Prostate gland (tissue), 2 donors: Measurements from ENCODE around the gene SPTB.

Experiments
- CTCF ChIP-seq, 4 experiments: fragments of 200-600 bp in 2 of 4; fragments of 450-650 bp in 2 of 4; sonication (generic) in 2 of 4; IDR thresholded peaks; 1 replicate in 3 of 4; 2 replicates in 1 of 4; pipeline ENCODE4 v1.5.1; 2016 to 2019; ENCODE audit warnings: antibody characterized with exemption in 4 of 4, mild to moderate bottlenecking in 2 of 4, moderate library complexity in 2 of 4
- POLR2A ChIP-seq: fragments of 450-650 bp; IDR thresholded peaks from one replicate; pipeline ENCODE4 v1.6.1; 2016; ENCODE audit warnings: antibody characterized with exemption, mild to moderate bottlenecking
- POLR2AphosphoS5 ChIP-seq: sonication (generic); formaldehyde crosslinking; IDR thresholded peaks from one replicate; pipeline ENCODE4 v1.6.1; 2017; ENCODE audit warnings: antibody characterized with exemption

GRCh38 chr14:64864258-64864657 lies 15.4 kb downstream of the SPTB start:
- no peak for TF ChIP-seq CTCF (IDR thresholded peaks at IDR 0.05)
- no peak for TF ChIP-seq POLR2A
- no peak for TF ChIP-seq POLR2AphosphoS5
